GM19328 (cell line): Measurements from ENCODE around the gene MAL.

ENCODE experiments used
- ATAC-seq: cut with Tn5 transposase; IDR thresholded peaks from one replicate; pipeline ENCODE4 v1.9.1; 2021; ENCODE audit warnings: mild to moderate bottlenecking, moderate library complexity; ENCODE audit not compliant: unreplicated experiment

MAL gene

DNA sequence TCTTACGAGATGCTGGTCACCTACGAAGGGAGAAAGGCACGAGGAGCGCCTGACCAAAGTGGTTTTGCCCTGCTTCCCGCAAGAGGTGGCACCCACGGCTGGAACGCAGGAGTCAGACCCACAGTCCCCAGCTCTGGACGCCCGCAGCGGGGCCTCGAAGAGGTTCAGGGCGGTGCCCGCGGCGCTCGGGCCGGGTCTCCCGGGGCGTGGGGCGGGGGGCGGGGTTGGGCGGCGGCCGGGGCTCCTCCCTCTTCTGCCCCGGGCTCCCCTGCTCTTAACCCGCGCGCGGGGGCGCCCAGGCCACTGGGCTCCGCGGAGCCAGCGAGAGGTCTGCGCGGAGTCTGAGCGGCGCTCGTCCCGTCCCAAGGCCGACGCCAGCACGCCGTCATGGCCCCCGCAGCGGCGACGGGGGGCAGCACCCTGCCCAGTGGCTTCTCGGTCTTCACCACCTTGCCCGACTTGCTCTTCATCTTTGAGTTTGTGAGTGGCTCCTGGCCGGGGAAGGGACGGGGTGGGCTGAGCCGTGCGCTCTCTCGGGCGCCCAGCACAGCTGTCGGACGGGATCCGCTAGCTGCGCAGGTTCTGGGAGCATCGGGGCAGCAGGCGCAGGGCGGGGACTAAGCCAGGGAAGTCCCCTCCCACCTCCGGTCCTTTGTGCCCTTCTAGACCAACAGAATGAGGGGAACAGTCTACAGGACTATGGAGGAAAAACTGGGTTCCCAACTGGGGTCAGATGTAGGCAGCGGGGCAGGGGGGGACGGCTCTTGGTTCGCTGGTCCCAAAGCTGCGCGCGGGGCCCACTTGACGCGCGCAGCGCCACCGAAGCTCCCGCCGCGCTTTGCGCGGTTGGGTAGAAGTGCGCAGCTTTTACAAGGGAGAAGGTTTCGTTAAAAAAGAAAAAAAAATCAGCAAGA is at the start of gene MAL:
Gene MAL (plus strand): TSS at position 303 of the 914 bp plus-strand sequence. CDS start 85 bp downstream, at position 388.
- no peak for ATAC-seq

DNA sequence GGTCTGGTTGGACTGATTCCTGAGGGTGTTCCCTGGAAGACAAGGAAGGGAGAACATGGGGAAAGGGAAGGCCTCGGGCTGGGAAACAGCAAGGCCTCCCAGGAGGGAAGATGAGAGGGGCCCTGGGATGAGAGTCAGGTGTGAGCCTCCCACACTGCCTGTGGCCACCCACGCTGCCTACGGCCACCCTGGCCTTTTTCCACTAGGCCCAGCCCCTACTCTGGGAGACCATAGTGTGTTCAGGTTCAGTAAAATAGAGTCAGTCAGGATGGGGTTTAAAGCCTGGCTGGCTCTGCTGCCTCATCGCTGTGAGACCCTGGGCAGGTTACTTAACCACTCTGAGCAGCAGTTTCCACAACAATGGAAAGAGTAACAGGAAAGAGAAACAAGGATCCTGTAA is 47.7 kb upstream of the MAL start:
- ATAC-seq, result no peak

DNA sequence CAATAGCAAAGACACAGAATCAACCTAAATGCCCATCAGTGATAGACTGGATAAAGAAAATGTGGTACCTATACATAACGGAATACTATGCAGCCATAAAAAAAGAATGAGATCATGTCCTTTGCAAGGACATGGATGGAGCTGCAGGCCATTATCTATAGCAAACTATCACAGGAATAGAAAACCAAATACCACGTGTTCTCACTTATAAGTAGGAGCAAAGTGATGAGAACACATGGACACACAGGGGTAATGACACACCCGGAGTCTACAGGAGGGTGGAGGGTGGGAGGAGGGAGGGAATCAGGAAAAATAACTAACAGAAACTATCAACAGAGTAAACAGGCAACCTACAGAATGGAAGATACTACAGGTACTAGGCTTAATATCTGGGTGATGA is 46.6 kb upstream of the MAL start:
- no peak for ATAC-seq

DNA sequence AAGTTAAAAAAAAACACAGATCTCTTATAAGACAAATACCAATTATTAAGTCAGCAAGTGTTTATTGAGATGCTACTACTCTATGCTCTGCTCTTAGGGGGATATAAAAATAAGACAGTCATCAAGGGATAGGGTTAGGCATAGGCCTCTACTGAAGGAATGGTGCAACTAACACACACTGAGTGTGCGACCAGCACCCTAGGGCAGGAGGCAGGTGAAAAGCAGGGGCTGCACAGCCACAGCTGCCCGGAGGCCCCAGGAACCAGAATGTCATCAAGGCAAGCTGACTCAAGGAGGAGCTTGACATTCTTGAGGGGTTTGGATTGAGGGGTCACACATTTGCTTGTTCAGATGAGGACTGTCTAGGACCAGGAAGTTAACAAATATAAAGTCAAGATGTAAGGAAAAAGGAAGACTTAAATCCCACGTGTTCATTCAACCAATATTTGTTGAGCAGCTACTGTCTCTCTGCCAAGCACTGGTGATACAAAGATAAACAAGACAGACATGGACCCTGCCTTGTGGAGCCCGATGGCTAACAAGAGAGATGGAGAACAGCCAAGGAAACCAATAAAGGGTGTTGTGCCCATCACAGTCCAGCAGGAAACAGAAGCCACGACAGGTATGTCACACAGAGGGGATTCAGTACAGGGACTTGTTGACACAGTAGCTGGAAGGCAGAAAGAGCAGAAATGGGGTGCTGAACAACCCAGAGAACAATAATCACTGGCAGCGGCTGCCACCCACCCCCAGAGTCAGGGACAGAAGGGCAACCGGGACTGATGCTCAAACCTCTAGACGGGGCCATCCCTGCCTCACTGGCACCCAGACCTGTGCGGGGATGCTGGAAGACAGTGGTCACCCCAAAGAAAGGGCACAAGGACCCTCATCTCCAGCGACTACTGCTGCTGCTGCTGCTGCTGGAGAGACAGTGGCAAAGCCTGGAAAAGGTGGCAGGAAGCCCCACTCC is 45.8 kb upstream of the MAL start:
- ATAC-seq, result no peak

DNA sequence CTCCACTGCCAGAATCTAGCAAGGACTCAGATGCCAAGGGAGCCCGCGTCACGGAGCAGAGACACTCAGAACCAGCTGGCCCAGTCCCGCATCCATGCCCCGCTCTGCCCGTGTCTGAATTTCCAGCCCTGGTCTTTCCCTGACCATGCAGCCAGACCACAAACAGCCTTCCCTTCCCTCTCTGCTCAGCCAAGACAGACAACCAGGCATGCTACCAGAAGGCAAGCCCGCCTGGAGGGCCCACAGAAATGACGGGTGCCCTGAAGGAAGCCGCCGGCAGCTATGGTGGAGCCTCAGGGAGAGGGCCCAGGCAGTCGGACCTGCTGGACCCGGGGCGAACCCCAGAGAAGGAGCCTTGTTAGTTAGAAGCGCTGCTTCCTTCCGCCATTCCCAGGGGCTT is 45.1 kb upstream of the MAL start:
- ATAC-seq, result no peak

DNA sequence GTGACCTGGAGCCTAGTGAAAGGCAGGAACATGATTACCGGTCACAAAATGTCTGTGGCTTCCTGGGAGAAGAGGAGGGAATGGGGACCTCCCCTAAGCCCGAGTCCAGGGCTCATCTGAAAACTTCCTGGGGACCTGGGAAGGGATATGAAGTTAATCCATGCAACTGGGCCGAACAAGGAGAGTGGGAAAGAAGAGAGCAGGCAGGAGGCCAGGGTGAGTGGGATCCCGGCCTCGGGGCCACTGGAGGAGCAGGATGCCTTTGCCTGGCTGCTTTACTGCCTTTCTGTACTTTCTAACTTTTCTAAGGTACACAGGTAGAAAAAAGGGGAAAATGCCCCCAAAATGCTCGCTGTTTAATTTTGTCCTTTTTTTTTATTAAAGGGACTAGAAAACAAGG is 43.4 kb upstream of the MAL start:
- ATAC-seq, result no peak

DNA sequence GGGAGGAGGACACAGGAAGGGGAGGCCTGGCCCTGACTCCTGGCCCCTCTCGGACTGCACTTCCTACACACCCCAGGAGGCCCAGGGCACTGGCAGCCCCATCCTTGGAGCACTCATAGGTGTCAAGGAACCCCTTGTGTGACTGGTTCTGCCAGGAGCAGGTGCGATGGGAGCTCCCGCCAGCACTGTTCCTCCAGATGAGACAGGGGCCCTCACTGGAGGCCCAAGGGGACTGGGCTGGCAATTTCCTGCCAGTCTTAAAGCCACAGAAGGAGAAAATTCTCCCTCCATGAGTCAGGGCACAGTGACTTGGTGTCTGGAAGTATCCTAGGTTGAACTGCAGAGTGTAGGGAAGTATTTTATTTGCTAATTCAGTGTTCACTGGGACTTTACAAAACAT is 42.8 kb upstream of the MAL start:
- no peak for ATAC-seq

DNA sequence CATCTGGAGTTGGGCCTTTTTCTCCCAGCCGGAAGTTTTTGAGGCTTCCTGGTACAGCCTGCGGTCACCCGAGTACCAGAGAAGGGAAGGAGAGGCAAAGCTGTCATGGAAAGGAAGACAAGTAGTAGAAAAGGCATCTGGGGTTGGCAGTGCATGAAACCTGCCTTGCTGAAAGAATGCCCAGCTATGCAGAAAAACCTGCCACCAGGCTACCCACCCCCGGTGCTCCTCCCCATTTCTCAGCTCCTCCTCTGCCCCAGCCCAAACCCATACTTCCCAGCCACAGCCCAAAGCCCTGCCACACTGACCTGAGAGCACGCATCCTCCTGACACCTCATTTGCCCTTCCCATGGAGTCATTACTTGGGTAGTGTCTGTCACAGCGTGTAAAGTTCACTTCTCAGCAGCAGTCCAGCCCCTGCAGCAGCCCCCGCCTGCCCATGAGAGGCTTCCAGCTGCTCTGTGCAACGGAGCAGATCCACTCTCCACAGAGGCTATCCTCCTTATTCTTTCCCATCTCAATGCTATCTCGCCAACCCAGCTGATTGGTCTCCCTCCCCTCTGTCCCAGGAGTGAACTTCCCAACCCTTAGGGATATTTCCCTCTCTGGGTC is 40.4 kb upstream of the MAL start:
- no peak for ATAC-seq

DNA sequence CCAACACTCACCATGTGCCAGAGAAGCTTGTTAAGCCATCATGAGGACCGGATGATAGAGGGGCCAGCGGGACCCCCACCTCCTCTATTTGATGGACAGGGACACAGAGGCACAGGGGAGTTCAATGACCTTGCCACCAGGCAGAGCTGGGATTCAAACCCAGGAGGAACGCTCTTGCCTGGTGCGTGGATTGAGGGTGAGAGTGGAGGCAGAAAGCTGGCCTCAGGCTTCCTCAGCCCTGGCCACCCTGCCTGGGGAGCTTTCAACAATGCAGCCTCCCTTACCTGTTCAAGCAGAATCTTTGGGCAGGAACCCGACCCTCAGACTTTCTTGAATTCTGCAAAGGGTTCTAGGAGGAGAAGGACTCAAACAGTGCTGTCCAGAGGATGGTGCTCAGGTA is 39.9 kb upstream of the MAL start:
- no peak for ATAC-seq

DNA sequence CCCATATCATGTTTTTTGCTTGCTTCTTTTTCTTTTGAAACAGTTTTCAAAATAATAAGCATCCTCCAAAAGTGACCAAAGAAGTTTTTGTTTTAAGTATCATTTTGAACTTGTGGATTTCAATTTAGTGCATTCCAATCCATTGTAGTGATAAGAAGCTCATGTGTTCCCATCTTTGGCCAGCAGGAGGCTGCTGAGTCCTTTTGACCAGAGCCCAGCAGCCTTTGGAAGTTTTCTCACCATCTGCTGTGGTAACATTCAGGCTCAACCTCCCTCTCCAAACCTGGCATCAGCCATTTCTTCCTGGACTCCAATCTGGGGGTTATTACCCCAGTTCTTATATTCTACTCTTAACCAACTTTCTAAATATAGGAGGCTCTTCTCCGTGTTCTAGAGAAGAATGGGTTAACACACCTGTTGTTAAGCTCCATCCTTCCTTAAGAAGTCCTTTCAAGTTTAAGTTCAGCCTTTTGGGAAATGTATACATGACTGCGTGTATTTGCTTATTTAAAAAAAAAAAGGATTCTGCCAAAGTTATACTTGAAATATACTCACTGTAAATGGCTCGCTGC is 39.0 kb upstream of the MAL start:
- no peak for ATAC-seq

DNA sequence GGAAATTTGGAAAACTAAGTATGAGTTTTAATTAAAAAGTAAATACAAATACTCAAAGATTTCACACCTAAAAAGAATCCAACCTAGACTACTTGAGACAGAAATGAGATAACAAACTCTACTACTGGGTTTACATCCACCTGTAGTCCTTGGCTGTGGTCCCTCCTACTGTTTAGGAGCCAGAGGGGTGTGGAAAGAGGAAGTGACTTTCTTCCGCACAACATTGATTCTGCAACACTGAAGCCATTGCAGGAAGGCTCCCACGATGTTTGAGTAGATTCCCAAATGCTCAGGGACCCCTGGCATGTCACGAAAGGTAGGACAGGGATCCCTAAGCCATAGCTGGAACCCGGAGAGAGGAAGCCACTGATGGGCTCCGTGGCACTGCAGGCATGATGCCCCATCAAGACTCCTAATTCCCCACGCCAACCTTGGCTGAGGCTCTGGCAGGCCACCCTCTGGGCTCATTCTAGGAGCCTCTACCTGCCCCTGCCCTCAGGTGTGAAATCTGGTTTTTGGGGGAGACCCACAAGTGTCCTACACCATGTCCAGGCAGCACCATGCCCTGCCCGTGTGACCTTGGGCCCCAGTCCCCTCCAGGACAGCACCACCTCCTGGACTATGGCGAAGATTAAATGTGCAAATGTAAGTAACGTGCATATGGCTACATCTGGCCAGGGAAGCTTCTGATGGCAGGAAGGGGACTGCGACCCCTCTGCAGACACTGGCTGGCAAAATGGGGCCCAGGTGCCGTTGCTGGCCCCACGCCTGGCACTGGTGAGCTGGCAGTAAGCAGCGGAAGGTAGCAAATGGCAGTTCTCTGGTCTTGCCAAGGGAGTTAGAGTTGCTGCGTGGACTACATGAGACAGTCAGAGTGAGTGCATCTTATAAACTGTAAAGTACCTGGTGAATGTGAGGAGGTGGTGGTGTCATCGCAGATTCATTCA is 38.2 kb upstream of the MAL start:
- no peak for ATAC-seq

DNA sequence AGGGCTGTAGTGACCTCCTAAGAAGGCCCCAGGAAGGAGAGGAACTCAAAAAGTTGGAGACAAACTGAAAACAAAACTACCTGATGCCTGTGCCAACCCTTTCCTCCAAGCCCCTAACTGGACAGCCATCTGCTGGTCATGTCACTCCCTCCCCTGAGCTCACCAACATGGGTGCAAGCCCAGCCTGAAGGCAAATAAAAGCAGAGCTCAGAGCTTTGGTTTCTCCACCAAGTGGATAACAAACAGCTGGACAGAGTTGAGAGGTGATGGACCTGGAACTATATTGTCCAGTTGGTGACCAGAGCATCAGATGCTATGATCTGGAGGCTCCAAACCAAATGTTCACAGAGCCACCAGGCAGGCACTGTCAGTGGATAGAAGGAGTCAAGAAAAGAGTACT is 34.6 kb upstream of the MAL start:
- ATAC-seq, result no peak

DNA sequence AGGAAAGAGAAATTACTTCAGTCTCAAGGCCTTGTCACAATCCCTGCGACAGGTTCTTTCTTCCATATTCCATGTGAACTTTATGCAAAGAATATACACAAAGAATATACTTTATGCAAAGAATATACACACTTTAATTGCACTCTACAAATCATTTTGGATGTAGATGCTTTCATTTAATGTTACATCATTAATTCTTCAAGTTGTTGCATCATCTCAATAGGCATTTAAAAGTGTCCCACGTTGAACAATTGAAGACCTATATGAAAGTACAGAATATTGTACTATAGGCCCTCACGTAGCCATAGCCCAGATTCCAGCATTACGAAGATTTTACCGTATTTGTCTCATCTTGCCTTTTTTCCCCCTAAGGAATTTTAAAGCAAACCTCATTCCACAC is 33.1 kb upstream of the MAL start:
- ATAC-seq, result no peak

DNA sequence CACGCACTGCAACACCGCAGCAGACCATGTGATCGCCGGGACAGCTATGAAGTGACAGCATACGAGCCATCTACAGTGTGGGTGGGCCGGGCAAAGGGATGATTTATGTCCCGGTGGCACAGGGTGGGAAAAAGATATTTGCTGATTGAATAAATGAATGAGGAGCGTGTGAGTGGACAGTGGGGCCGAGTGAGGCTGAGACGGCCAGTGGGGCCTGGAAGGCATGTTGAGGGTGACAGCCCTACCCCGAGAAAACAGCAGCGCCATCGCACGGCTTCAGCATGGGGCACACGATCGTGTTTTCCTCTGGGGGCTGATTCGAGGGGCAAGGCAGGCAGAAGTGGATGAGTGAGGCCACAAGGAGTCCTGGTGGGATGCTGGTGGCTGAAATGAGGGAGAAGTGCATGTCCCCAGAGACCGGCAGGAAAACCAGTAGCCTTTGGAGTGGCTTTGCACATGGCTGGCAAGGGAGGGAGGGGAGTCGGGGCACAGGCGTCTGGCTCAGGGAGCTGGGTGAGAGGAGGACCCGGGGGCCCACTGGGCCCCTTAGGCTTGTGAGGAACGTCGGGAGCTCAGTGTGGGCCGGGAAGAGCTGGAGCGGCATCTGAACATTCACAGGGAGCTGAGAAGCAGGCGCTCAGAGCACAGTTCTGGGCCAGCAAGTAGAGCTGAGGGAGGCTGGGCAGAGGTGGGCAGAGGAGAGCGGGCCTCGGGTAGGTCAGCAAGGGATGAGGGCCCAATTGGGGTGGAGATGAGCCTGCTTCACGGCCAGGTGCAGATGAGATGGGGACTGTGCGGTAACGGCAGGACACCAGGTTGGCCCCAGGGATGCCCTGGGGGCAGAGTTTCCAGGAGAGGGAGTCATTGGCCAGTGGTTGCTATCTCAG is 32.1 kb upstream of the MAL start:
- no peak for ATAC-seq

DNA sequence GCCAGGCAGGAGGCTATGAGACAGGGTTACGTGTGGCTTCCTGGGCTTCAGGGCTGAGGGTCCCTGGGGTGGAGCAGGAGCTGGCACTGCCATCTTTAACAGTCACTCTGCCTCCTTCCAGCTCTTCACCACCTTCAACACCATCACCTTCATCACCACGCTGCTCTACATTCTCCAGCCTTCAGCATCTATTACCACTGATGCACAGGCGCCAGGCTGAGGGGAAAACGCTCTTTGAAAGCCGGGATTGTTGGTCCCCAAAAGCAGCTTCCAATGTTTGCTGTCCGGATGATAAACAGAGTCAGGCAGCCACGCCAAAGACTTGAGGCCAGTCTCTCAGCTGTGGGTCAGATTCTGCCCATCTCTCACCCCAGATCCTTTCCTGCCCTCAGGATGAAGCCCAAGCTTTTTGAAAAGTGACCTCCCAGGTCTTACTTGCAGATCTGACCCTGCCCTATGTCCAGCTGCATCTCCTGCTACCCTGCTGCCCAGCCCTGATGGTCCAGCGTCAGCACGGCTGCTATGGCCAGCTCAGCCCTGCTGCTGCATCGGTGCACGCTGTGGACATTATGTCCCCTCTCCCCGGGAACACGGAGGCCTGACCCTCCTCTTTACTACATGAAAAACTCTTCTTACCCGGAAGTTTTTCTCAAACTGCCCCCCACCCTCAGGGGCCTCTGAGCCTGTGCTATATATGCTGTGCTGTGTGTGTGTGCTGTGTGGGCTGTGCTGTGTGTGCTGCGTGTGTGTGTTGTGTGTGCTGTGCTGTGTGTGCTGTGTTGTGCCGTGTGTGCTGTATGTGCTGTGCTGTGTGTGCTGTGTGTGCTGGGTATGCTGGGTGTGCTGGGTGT is 31.2 kb upstream of the MAL start:
- ATAC-seq, result no peak

DNA sequence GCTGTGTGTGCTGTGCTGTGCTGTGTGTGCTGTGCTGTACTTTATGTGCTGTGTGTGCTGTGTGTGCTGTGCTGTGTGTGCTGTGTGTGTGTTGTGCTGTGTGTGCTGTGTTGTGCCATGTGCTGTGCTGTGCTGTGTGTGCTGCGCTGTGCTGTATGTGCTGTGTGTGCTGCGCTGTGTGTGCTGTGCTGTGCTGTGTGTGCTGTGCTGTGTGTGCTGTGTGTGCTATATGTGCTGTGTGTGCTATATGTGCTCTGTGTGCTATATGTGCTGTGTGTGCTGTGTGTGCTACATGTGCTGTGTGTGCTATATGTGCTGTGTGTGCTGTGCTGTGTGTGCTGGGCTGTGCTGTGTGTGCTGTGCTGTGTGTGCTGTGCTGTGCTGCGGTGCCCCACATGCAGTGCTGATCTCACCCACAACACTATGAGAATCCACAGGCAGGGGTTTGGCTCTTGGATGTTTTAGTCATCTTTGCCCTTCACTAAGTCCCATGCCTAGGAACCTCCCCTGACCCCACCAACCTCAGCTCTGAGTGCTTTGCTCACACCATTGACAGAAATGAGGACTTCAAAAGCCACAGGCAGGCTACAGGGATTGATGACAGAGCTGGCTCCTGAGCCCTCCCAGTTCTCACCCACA is 30.5 kb upstream of the MAL start:
- ATAC-seq, result no peak

DNA sequence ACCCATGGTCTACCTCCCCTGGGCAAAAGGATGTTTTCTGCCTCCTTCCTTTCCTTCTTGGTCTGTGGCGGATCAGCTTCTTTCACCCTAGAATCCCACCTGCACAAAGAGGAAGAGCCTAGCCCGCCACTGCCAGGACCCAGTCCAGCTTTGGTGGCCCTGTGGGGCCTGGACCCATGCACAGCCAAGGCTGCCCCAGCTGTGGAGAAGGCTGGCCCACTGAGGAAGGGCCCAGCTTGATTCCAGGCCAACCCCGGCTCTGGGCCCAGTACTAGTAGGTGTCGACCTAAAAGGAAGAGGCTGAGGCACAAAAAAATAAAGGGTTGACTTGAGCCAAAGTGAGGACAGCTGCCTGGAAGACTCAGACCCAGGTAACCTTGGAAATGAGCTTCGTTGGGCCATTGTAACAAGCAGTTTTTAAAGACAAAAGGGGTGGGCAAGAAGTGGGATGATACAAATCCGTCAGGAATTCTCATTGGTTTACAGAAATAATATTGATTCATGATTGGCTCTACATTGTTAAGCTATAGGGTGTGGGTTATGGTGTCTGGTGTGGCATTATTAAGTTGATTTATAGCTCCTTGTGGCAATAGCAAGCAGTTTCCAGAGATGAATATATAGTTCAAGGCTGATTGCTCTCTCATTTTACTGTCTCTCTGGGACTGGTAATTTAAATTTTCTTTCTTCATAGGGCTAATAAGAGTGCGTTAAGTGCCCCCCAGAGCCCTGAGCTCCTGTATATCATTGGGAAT is 29.8 kb upstream of the MAL start:
- no peak for ATAC-seq
